Measurements from ENCODE around the gene CD48.

DNA sequence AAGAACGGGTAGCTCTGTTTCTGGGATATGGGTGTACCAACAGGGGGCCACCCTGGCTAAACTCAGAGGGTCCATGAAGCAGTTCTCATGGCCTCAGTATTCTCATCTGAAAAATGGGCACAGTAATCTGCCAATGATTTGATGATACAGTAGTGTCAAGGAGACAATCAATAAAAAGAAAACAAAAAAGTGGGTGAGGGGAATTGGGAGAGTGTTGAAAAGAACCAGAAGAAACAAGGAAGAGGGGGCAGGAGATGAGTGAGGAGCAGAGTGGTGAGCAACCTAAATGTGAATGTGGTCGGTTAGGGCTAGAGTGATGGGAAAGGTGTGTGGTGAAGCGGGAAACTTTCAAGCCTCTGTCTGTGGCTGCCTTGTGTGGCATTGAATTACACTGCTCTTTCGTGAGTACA lies 29.5 kb upstream of the CD48 start:
- no peak for TF ChIP-seq EZH2 (IDR thresholded peaks at IDR 0.05; ENCODE audit: borderline replicate concordance, low read depth, low read length, poor library complexity, severe bottlenecking)
- TF ChIP-seq, protein P1, sequence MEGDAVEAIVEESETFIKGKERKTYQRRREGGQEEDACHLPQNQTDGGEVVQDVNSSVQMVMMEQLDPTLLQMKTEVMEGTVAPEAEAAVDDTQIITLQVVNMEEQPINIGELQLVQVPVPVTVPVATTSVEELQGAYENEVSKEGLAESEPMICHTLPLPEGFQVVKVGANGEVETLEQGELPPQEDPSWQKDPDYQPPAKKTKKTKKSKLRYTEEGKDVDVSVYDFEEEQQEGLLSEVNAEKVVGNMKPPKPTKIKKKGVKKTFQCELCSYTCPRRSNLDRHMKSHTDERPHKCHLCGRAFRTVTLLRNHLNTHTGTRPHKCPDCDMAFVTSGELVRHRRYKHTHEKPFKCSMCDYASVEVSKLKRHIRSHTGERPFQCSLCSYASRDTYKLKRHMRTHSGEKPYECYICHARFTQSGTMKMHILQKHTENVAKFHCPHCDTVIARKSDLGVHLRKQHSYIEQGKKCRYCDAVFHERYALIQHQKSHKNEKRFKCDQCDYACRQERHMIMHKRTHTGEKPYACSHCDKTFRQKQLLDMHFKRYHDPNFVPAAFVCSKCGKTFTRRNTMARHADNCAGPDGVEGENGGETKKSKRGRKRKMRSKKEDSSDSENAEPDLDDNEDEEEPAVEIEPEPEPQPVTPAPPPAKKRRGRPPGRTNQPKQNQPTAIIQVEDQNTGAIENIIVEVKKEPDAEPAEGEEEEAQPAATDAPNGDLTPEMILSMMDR (conservative IDR thresholded peaks at IDR 0.05; ENCODE audit: low read depth, low read length), result no peak
